ENCODE data around the gene RNF141.

DNA sequence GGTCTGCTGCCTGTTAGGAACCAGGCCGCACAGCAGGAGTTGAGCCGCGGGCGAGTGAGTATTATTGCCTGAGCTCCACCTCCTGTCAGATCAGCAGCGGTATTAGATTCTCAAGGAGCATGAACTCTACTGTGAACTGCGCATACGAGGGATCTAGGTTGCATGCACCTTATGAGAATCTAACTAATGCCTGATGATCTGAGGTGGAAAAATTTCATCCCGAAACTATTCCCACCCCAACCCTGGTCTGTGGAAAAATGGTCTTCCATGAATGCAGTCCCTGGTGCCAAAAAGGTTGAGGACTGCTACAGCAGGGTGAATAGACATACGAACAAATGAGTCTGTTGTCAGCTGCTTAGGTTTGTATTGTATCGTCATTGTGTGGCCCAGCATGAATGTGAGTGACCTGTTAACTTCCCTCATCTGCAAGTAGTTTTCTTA, 29.8 kb downstream of the RNF141 start:
- no peak for TF ChIP-seq NBN (conservative IDR thresholded peaks at IDR 0.05)
- no peak for TF ChIP-seq POLR2AphosphoS5 (IDR thresholded peaks at IDR 0.05; ENCODE audit: low read depth, low read length)
- TF ChIP-seq, protein P1, sequence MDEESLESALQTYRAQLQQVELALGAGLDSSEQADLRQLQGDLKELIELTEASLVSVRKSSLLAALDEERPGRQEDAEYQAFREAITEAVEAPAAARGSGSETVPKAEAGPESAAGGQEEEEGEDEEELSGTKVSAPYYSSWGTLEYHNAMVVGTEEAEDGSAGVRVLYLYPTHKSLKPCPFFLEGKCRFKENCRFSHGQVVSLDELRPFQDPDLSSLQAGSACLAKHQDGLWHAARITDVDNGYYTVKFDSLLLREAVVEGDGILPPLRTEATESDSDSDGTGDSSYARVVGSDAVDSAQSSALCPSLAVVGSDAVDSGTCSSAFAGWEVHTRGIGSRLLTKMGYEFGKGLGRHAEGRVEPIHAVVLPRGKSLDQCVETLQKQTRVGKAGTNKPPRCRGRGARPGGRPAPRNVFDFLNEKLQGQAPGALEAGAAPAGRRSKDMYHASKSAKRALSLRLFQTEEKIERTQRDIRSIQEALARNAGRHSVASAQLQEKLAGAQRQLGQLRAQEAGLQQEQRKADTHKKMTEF (CRISPR knock-in tag; IDR thresholded peaks at IDR 0.05): no peak
- TF ChIP-seq FOSL1 (CRISPR knock-in tag; IDR thresholded peaks at IDR 0.05; ENCODE audit: borderline replicate concordance): no peak
- no peak for TF ChIP-seq JDP2 (CRISPR knock-in tag; IDR thresholded peaks at IDR 0.05; ENCODE audit: borderline replicate concordance)
- TF ChIP-seq, protein P2, sequence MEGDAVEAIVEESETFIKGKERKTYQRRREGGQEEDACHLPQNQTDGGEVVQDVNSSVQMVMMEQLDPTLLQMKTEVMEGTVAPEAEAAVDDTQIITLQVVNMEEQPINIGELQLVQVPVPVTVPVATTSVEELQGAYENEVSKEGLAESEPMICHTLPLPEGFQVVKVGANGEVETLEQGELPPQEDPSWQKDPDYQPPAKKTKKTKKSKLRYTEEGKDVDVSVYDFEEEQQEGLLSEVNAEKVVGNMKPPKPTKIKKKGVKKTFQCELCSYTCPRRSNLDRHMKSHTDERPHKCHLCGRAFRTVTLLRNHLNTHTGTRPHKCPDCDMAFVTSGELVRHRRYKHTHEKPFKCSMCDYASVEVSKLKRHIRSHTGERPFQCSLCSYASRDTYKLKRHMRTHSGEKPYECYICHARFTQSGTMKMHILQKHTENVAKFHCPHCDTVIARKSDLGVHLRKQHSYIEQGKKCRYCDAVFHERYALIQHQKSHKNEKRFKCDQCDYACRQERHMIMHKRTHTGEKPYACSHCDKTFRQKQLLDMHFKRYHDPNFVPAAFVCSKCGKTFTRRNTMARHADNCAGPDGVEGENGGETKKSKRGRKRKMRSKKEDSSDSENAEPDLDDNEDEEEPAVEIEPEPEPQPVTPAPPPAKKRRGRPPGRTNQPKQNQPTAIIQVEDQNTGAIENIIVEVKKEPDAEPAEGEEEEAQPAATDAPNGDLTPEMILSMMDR (CRISPR knock-in tag; IDR thresholded peaks at IDR 0.05): no peak
- TF ChIP-seq KLF16 (CRISPR knock-in tag; IDR thresholded peaks at IDR 0.05): no peak
- no peak for TF ChIP-seq EZH2 (conservative IDR thresholded peaks at IDR 0.05; ENCODE audit: low read depth, low read length)
